GM21528 (cell line): ENCODE data around the gene MYBPC1.
A peak's percentile ranks its signal among the peaks of the same experiment; 100 is the strongest.

ENCODE experiments used
- ATAC-seq: cut with Tn5 transposase; IDR thresholded peaks from one replicate; pipeline ENCODE4 v1.9.1; 2021; ENCODE audit warnings: mild to moderate bottlenecking, moderate library complexity; ENCODE audit not compliant: unreplicated experiment, low FRiP score

Gene MYBPC1

DNA sequence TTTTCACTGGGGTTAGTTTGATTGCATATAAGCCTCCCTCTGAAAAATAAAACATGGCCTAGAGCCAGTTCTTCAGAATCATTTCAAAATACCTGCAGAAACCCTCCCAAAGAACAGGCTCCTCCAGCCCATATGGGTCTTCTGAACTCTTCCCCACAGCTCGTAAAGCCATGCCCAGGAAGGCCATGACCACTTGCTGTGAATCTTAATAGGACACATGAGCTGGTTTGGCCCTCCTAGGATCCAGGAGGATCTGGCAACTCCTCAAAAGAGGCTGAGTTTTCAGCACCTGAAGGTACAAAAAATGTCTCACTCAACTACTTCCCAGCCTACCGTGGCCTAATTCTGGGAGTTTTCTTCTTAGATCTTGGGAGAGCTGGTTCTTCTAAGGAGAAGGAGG is 2.4 kb downstream of the MYBPC1 start:
- ATAC-seq = no peak

DNA sequence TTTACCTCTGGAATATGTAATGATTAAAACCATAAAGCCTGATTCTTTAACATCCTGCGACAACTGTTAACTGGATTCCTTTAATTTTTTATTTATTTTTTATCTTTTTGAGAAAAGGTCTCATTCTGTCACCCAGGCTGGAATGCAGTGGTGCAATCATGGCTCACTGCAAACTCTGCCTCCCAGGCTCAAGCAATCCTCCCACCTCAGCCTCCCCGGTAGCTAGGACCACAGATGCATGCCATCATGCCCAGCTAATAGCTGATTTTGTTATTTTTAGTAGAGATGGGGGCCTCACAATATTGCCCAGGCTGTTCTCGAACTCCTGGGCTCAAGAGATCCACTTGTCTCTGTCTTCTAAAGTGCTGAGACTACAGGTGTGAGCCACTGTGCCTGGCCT is 3.7 kb downstream of the MYBPC1 start:
- no peak for ATAC-seq

DNA sequence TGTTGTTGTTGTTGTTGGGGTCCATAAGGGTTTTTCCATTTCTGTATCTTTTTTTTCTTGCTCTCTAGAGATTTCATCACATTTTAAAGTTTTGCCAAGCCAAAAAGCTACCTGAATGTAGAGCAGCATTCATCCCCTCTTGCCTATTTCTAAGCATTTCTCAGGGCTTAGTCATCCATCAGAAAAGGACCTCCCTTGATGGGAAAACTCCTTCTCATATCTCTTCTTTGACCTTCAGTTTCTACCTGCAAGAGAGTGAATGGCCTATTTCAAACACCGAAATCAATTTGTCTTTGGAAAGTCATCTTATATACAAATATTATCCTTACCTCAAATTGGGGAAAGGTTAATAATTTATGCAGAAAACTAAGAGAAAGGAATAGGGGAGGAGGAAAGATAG is 4.5 kb downstream of the MYBPC1 start:
- ATAC-seq = no peak

DNA sequence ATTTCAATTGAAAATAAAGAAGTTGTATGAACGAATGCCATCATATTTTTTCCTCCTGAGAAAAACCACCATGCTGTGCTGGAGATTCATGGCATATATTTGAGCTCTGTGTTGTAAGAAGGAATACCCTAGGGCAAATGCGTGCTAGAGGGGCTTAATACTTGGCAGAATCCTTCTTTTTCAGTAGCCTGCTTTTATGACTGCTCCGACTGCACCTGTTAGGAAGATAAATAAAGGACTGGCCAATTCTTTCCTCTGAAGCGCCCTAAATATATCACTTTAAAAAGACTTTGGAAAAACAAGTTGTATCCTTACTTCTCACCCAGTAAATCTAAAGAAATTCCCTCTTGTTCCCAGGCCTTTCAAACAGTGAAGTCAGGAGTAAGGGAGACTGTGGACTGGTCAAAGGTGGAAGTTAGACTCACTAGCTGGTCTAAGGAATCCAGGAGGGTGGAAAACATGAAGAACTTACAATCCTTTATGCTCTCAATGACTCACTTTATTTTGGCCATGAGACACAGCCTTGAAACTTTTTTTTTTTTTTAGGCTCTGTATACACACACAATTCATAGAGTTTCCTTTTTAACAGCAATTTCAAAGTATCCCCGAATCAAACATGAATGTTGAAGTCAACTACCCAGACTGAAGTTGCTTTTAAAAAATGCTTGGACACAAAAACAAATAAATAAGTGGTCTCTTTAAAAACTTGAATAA is 5.2 kb downstream of the MYBPC1 start:
- no peak for ATAC-seq

DNA sequence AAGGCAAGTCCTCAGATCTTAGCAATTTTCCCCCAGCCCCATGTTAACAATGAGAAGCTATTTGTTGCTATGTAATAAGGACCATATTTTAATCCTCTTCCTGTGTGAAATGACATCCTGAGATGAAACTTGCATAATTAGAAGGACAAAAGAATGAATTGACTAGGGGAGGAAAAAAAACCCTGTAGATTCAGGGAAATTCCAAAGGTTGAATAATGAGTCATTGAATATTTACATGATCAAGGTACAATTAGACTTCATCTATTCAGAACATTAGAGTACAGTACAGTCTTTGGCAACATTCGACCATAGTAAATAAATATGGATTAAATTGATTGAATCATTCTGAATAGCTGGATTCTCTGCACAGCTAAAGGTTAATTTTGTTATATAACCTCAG is 9.4 kb downstream of the MYBPC1 start:
- no peak for ATAC-seq

DNA sequence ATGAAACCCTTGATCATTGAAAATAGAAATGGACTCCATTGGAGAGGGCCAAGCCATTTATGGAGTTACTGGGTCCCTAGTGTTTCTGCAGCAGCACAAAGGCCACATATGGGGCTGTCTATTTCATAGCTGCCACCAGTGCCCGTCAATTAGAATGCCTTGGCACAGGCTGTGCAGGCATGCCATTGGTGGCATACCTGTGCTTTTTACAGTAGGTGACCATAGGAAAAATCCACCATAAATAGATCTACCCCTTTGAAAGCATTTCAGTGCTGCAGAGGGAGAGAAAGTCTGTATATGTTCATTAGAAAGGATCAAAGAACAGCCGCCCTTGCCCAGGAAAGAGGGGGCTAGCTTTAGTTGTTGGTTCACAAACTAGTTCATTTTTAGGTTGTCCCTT is 13.1 kb downstream of the MYBPC1 start:
- no peak for ATAC-seq

DNA sequence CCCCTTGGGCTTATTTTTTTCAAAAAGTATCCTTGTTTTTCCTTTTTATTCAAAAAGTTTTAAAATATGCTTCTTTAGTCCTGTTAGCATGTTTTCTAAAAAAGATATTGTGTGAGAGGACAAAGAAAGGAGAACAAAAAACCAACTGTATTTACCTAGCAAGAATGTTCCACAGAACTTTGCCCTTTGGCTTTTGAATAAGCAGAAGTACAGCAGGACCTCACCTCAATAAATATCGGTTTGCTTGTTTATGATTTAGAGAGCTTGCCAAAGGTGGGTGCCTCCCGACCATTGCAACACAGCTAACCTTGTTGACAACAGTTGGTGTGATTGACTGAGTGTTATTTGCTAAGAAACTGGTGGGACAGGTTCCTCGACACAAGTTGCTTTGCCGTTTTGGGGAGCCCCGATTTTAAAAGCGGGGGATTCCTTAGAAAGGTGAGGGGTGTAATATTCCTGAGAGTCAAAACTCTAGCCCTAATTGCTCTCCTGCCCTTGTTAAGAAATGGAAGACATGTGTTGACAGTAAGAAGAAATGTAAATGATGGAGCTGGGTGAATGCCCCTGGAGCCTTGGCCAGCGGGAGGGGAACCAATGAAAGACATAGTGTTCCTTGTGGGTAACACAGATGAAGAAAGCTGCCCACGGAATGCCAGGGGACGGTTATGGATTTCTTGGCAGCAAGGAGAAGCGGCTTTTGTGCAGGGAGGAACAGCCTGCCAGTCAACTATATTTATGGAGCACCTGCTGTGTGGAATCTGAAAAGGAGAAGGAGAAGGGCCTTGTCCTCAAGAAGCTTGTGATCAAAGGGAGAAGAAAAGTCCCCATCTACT is 13.7 kb downstream of the MYBPC1 start:
- ATAC-seq = no peak

DNA sequence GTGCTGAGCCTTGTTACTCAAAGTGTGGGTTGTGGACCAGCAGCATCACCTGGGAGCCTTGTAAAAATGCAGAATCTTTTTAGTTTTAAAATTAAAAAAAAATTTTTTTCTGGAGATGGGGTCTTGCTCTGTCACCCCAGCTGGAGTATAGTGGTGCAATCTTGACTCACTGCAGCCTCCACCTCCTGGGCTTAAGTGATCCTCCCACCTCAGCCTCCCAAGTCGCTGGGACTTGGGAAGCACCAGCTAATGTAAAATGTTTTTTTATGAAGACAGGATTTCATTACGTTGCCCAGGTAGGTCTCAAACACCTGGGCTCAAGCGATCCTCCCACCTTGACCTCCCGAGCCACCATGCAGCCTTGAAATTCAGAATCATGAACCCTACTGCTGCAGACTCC is 14.4 kb downstream of the MYBPC1 start:
- ATAC-seq = no peak

DNA sequence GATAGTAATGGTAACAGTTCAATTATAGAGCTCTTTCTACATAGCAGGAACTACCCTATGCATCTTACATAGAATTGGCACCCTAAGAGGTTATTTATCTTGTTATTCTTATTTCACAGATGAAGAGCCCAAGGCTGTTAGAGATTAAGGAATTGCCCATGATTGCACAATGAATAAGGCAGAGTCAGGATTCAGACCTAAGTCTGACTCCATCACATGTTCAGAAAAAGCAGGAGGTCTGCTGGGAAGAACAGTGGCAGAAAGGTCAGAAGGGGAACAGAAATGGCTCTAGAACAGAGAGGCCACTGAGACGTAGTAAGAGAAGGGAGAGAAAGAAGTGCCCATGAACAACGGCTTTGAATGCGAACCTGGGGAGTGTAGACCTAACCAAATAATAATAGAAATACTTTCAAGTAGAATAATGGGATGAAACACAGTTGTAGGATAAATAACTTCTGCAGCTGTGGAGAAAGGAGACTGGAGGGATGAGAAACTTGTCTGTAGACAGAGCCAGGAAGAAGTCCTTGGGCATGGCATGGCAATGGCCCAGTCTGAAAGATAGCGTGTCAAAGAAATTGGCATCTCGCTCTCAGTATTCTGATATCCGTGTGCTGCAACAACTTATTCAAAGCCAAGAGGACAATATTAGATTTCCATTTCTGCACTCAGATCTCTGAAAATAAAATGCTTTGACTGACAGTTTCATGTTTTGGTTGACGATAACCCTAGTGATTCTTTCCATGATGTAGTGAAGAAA is 17.6 kb downstream of the MYBPC1 start:
- ATAC-seq = no peak

DNA sequence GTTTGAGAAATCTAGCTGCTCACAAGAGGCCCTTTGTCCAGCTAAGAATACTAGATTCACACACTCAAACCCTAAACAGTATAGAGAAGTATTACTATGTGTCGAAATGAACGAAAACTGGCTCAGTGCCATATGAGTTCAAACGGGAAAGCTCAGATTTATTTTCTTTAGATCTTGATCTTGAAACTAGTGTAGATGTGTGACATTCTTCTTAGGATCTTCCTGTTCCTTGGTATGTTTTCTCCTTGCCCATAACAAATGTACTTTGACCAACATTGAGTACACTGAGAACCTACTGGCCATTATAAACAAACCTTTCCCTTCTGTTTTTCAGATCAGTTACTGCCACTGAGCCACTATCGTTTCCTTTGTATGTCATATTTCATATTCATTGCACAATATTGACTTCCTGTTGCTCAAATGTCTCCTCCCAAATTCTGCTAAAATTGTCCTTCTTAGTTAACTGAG is 21.3 kb downstream of the MYBPC1 start:
- no peak for ATAC-seq

DNA sequence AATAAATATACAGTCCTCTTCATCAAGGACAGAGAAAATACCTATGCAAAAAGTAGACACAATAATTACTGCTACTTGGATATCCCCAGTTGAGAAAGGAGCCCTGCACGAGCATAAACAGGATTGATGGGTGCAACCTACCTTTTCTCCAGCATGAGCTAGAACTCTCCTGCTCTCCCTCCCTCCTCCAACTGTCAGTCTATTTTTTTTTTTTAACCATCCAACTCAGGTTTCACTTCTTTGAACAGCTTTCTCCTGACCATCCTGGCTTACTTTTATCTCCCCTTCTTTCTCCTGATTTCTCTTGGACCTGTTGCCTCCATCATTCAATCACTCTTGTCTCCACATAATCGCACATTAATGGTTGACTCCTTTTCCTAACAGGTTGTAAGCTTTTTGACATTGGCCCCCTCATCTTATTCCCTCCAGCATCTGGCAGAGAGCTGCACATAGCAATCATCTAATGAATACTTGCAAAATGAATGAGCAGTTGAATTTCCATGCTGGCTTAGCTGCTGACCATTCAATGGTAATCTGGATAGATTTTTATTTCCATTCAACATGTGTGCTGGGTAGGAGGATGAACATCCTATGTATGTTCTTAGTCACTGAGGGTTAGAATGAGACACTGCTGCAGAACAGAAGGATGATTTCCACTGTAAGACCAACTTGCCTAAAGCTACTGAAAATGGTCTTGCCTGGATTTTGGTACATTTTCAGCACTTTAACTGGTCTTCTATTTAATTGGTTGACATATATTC is 24.4 kb downstream of the MYBPC1 start:
- no peak for ATAC-seq

DNA sequence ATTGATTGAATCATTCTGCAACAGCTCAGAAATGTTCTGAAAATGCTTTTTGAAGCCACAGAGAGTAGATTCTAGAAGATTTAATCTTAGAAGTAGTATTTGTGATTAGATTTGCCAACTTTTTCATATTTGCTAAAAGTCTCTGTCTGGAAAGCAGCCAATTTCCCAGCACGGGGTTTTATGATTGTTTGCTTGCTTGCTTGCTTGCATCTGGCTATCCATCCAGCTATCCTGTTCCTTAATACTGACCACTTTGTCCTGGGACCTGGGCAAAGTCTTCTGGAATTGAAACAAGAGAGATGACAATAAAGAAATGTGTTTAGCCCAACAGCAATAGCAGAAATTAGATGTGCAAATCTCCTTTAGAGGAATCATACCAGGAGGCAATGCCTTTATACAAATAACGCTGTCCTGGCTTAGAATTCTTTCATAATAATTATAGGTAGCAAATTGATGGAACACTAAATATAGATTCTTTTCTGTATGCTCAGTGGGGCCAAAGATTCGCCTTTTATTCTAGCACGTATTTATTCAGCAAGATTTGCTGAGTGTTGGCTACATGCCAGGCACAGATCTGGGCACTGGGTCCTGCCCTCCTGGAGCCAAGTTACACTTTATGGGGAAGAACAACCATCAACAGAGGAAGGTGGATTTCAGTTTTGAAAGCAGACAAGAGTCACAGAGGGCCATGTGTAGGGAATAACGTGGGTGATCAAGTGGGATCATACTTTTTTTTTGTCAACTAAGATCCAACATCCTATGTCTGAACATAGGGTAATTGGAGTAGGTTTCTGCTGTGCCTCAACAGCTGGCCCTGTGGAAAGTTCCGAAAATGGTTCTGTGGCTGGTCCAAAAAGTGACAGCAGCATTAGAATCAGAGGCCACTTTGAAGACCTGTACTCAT is 25.3 kb downstream of the MYBPC1 start:
- no peak for ATAC-seq

DNA sequence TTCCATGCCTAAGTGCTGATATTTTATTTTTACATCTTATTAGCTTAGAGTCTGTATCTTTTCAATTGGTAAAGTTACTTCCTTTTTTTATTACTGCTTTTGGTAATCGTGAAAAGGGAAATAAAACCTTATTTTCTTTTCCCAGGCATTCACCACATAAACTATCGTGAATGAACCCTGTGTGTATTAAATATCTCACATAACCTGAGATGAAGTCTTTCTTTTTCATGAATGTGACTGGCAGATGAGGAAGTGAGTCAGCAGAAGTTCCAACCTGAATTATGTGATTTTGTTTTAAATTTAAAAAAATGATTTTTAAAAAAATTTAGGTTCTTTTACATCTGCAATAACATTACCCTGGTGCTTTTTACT is 26.0 kb downstream of the MYBPC1 start:
- ATAC-seq = no peak

DNA sequence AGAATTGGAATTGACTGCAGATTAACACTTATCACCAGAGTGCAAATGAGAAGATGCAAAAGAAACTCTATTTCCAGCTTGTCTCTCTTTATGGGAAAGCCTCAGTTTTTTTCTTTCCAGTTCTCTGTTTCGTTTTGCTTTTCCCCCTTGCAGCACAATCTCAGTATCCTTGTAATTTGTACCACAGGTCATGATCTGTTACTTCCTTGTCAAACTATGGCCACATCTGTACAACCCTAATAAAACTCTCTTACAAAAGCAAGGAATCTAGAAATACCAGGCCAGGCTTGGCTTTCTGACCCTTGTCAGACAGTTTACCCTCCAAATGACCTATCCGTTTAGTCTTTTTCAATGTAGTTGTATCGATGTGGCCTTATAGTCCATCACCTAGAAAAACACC is 33.9 kb downstream of the MYBPC1 start:
- ATAC-seq = no peak

DNA sequence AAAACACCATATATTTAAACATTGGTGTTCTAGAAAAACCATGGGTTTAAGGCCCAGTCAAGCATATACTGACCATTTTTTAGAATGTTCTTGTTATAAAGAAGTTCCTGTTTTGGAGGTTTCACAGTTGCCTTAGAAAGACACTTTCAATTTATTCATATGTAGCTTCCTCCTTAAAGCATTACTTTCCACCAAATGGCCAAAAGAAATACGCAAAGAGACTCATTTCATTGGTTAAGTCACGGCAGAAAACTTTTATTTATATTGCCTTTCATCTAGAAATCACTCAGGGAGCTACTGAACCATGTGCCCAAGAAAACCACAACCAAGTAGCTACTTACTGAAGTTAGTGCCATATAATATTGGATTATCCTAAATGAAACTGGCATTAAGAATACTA is 40.0 kb downstream of the MYBPC1 start:
- peak; percentile 97 for ATAC-seq

DNA sequence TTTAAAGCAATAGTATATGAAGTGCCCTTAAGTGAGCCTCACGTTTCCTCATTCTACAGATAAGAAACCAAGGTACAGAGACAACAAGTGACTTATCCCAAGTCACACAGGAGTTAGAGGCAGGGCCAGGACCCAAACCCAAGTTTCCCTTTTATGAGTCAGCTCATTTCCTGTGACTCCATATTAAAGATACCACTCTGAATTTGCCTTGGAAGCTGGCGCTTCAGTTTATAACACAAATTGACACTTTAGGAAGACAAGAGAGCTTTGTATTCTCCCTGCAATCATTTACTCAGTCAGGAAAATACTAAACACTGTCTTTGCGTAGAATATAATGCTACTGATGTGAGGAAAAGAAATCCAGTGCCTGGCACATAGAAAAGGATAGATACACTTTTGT is 43.2 kb downstream of the MYBPC1 start:
- ATAC-seq = no peak

DNA sequence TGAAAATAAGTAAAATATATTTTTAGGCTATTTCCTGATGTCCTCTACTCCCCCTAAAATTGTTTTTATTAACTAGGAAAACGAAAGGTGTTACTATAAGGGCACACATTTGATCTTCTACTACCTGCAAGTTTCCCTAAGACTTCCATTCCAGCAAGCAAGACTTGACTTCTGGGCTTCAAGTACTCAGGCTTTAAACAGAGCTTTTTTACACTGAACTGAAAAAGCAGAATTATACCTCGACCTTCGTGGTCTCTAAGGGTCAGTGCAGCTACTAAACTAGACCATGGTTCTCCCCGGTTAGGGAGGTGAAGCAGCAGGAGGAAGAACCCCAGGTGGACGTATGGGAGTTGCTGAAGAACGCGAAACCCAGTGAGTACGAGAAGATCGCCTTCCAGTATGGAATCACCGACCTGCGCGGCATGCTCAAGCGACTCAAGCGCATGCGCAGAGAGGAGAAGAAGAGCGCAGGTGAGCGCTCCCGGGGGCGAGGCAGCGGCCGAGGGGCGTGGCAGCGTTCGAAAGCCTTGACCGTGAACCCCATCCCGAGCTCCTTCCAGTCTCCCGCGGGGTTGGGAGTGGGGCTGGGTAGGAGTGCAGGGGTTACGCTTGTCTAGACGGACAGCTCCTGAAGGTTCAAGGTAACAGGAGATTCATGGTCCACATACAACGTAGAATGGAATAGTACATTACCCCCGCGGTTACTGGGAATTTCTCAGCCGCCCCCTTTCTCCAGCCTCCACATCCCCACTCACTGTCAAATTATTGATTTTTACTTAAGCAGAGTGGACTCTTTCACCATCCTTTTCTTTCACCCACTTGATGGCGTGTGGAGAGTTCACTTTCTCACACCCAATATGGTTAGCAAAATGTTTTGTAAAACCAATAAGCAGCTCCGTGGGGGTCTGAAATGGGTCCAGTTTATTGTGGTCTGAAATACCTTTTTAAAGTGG is 47.6 kb downstream of the MYBPC1 start:
- no peak for ATAC-seq

DNA sequence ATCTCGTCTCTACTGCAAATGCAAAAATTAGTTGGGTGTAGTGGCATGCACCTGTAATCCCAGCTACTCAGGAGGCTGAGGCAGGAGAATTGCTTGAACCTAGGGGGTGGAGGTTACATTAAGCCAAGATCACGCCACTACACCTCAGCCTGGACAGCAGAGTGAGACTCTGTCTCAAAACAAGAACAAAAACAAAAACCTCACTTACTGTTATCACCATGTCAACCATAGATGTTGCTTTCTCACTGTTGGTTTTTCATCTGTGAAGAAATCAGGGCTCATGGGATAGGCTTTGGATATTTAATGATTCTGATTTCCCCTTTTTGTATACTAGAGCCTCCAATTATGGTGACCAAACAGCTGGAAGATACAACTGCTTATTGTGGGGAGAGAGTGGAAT is 52.9 kb downstream of the MYBPC1 start:
- ATAC-seq = no peak

DNA sequence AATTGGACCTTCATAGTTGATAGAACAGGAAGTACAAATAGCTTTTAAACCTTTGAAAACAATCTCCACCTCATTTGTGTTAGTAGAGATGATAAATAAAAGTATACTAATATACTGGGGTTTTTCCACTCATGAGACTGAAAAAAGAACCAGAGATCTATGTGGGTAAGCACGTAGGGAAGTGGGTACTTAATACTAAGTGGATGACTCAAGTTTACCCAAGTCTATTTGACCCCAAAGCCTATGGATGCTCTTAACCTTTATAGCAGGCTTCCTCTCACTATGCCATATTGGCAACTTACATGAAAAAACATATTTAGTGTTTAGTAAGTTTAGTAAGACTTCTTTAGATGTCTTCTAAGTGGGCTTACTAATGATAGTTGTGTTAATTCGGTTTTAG is 53.4 kb downstream of the MYBPC1 start:
- ATAC-seq = no peak
